HG02981 (cell line): ENCODE data around the gene FRMD4B.
A peak's percentile ranks its signal among the peaks of the same experiment; 100 is the strongest.
"Not testable (repeated sequence)": the region's sequence is repeated elsewhere in the genome, so short reads cannot be mapped to it uniquely, and the experiment has no call there.

ENCODE experiments used
- ATAC-seq: cut with Tn5 transposase; IDR thresholded peaks from one replicate; pipeline ENCODE4 v1.9.1; 2021; ENCODE audit warnings: mild to moderate bottlenecking, moderate library complexity; ENCODE audit not compliant: unreplicated experiment

Gene FRMD4B

GRCh38 chr3:69251078-69251805 lies 134.6 kb downstream of the FRMD4B start:
- no peak for ATAC-seq

- no peak for ATAC-seq
Measured at GRCh38 chr3:69250014-69250413, 135.9 kb downstream of the FRMD4B start.

- no peak for ATAC-seq
Measured at GRCh38 chr3:69249001-69249400, 136.9 kb downstream of the FRMD4B start.

- ATAC-seq, result no peak
Measured at GRCh38 chr3:69248436-69248835, 137.5 kb downstream of the FRMD4B start.

- ATAC-seq, result no peak
Measured at GRCh38 chr3:69246612-69247011, 139.3 kb downstream of the FRMD4B start.

GRCh38 chr3:69244039-69244438 lies 141.8 kb downstream of the FRMD4B start:
- no peak for ATAC-seq

GRCh38 chr3:69241769-69242168 lies 144.1 kb downstream of the FRMD4B start:
- no peak for ATAC-seq

GRCh38 chr3:69240651-69241568 lies 145.0 kb downstream of the FRMD4B start:
- ATAC-seq, result peak; percentile 58

- no peak for ATAC-seq
Measured at GRCh38 chr3:69239063-69239462, 146.8 kb downstream of the FRMD4B start.

GRCh38 chr3:69236812-69237707 lies 148.8 kb downstream of the FRMD4B start:
- ATAC-seq, result no peak

- ATAC-seq, result no peak
Measured at GRCh38 chr3:69235882-69236281, 150.0 kb downstream of the FRMD4B start.

- not testable (repeated sequence) for ATAC-seq
Measured at GRCh38 chr3:69235227-69235626, 150.7 kb downstream of the FRMD4B start.

- ATAC-seq, result no peak
Measured at GRCh38 chr3:69232482-69232881, 153.4 kb downstream of the FRMD4B start.

GRCh38 chr3:69231929-69232440 lies 153.9 kb downstream of the FRMD4B start:
- ATAC-seq, result no peak

- ATAC-seq, result no peak
Measured at GRCh38 chr3:69226071-69226470, 159.8 kb downstream of the FRMD4B start.

GRCh38 chr3:69219101-69219708 lies 166.7 kb downstream of the FRMD4B start:
- ATAC-seq, result no peak

- ATAC-seq, result no peak
Measured at GRCh38 chr3:69218079-69218478, 167.8 kb downstream of the FRMD4B start.

GRCh38 chr3:69216981-69217380 lies 168.9 kb downstream of the FRMD4B start:
- ATAC-seq, result no peak

GRCh38 chr3:69214241-69214640 lies 171.6 kb downstream of the FRMD4B start:
- ATAC-seq, result no peak

GRCh38 chr3:69212411-69213160 lies 173.3 kb downstream of the FRMD4B start:
- ATAC-seq, result peak; percentile 93
